Lower leg skin (tissue), 4 donors: Measurements from ENCODE around the gene OR6K2. TPM values are rescaled to one million over a fixed set of nuclear protein-coding genes. Genes with fewer than 3 reads are reported as not detected.

ENCODE experiments used
- DNase-seq, 2 donors: peaks; one replicate each; pipeline ENCODE4 v3.0.0-alpha.2; 2019; ENCODE audit warnings: low spot score in 2 of 2
- H3K4me3 ChIP-seq: fragments of 200-600 bp; sonication (generic); 2 replicates; pipeline ENCODE4 v1.5.1; 2017; ENCODE audit warnings: mild to moderate bottlenecking, low read depth; ENCODE audit not compliant: poor library complexity, severe bottlenecking
- POLR2A ChIP-seq, 2 donors: fragments of 450-650 bp; IDR thresholded peaks; one replicate each; pipeline ENCODE4 v1.6.1; 2016 to 2017; ENCODE audit warnings: antibody characterized with exemption in 2 of 2, mild to moderate bottlenecking in 1 of 2, moderate library complexity in 1 of 2
- WGBS, 2 donors: methylation state at CpG; one replicate each; pipeline ENCODE4 v1.1.5; 2018; 5-methylcytosine and 5-hydroxymethylcytosine counted together
- intact Hi-C: fragments of 100-400 bp; cut with DNase I; formaldehyde crosslinking; loops from one replicate; pipeline ENCODE4 v1.15.0; 2023; ENCODE audit warnings: low total_unique reads
- total RNA-seq, 4 donors: library from RNA; depleted of rRNA; stranded (reverse); fragments of >200 nt; gene quantifications; one replicate each; pipeline ENCODE4 v1.1.0, GENCODE V29; 2016
- TF ChIP-seq, protein P1 (sequence below), 3 donors: fragments of 450-650 bp; IDR thresholded peaks; one replicate each; pipeline ENCODE4 v1.5.1; 2016; ENCODE audit warnings: antibody characterized with exemption in 3 of 3, mild to moderate bottlenecking in 3 of 3, moderate library complexity in 2 of 3

Gene OR6K2
- total RNA-seq, 4 donors from 2014 or later, result not detected

DNA sequence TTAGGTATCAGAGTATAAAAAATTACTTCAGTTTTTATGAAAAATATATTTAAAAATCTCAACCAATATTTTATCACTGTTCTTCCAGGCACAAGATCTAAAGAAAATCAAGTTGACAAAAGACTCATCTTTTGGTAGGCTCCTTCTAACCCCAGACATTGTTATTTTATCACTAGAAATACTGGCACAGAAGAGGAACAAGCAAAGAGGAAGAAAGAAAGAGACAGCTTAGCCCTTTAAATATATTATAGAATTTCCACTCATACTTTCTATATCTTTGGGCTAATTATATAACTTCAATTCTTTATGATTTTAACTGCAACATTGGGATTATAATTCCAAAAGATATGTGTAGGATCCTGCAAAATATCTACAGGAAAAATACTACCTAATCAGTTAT is 46.4 kb downstream of the OR6K2 start:
- H3K4me3 ChIP-seq, result no peak overlapping the region
- DNase-seq, result no peak
- intact Hi-C loops, result no loop called here
- TF ChIP-seq, protein P1, sequence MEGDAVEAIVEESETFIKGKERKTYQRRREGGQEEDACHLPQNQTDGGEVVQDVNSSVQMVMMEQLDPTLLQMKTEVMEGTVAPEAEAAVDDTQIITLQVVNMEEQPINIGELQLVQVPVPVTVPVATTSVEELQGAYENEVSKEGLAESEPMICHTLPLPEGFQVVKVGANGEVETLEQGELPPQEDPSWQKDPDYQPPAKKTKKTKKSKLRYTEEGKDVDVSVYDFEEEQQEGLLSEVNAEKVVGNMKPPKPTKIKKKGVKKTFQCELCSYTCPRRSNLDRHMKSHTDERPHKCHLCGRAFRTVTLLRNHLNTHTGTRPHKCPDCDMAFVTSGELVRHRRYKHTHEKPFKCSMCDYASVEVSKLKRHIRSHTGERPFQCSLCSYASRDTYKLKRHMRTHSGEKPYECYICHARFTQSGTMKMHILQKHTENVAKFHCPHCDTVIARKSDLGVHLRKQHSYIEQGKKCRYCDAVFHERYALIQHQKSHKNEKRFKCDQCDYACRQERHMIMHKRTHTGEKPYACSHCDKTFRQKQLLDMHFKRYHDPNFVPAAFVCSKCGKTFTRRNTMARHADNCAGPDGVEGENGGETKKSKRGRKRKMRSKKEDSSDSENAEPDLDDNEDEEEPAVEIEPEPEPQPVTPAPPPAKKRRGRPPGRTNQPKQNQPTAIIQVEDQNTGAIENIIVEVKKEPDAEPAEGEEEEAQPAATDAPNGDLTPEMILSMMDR (IDR thresholded peaks at IDR 0.05), result no peak
- no peak for TF ChIP-seq POLR2A (IDR thresholded peaks at IDR 0.05)

DNA sequence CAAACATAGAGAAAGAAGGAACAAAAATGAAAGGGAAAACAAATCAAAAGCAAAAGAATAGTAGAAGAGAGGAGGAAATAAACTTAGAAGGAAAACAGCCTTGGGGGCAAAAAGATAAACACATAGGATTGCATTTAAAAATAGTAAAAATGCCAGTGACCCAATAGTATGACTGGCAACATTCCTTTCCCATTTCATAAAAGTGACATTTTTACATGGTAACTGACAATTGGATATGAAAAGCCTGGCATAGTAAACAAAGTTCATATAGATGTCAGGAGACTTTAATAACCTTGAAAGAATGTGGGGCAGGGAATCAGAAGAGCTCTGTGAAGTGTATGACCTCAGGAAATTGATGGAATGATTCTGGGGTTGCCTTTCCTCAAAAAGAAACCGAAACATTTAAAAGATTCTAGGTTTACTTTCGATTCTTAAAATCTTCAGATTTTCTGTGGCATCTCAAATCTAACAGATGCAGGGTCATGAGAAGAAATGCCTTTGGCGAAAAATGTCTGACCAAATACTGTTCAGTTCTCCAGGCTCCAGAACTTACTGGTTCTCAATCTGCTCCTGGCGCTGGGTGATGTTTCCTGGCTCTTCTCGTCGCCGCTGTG is 47.6 kb downstream of the OR6K2 start:
- H3K4me3 ChIP-seq, result no peak overlapping the region
- no peak for DNase-seq
- 90 to 91% methylated on average over 7 of the region's 7 CpGs for WGBS, 2 donors
- intact Hi-C loops, result no loop called here
- TF ChIP-seq, protein P1 (IDR thresholded peaks at IDR 0.05), result no peak
- no peak for TF ChIP-seq POLR2A (IDR thresholded peaks at IDR 0.05)

Other genes starting within 250 kb of the OR6K2 start
- not detected for gene OR10K1, start 238.8 kb downstream of the OR6K2 start, total RNA-seq
- not detected for gene OR10R2, start 228.4 kb downstream of the OR6K2 start, total RNA-seq
- gene OR6Y1, start 146.2 kb downstream of the OR6K2 start, total RNA-seq, result not detected
- gene OR6P1, start 130.1 kb downstream of the OR6K2 start, total RNA-seq, result not detected
- not detected for gene OR10X1, start 120.8 kb downstream of the OR6K2 start, total RNA-seq
- not detected for gene OR10Z1, start 95.4 kb downstream of the OR6K2 start, total RNA-seq
- under 1 TPM in 1 of 4 donors, not detected in 3; 0.02 TPM for gene SPTA1, start 13.9 kb downstream of the OR6K2 start, total RNA-seq
- not detected for gene OR6K3, start 20.1 kb upstream of the OR6K2 start, total RNA-seq
- not detected for gene OR6K6, start 54.1 kb upstream of the OR6K2 start, total RNA-seq
- gene OR6N1, start 71.5 kb upstream of the OR6K2 start, total RNA-seq, result not detected
- not detected for gene OR6N2, start 80.6 kb upstream of the OR6K2 start, total RNA-seq
- 1 to 10 TPM; 1.1 to 3.7 (median 3.2) TPM for gene MNDA, start 130.7 kb upstream of the OR6K2 start, total RNA-seq
- gene PYHIN1, start 230.9 kb upstream of the OR6K2 start, total RNA-seq, result under 1 TPM in 1 of 4 donors, not detected in 3; 0.39 TPM